Trophoblast cell (in vitro differentiated cells and primary cell): ENCODE measurements around the gene TFF1.

Source experiments
- DNase-seq, 2 donors: peaks; one replicate each; pipeline ENCODE4 v3.0.0-alpha.2; 2016
- H2AFZ ChIP-seq: 2 replicates; pipeline ENCODE4 v1.6.1; 2013; ENCODE audit warnings: low read length, moderate library complexity, mild to moderate bottlenecking; ENCODE audit not compliant: insufficient read depth, poor library complexity
- H2AK5ac ChIP-seq: 2 replicates; pipeline ENCODE4 v1.6.1; 2013; ENCODE audit warnings: mild to moderate bottlenecking, low read length
- H2BK120ac ChIP-seq: 2 replicates; pipeline ENCODE4 v1.6.1; 2013; ENCODE audit warnings: low read length, mild to moderate bottlenecking, moderate library complexity; ENCODE audit not compliant: insufficient read depth, poor library complexity
- H2BK12ac ChIP-seq: 2 replicates; pipeline ENCODE4 v1.6.1; 2013; ENCODE audit warnings: mild to moderate bottlenecking, low read length, moderate library complexity
- H2BK5ac ChIP-seq: 2 replicates; pipeline ENCODE4 v1.6.1; 2013; ENCODE audit warnings: low read length, low read depth, moderate library complexity, mild to moderate bottlenecking; ENCODE audit not compliant: poor library complexity
- H3K14ac ChIP-seq: 2 replicates; pipeline ENCODE4 v1.6.1; 2013; ENCODE audit warnings: mild to moderate bottlenecking, low read length
- H3K18ac ChIP-seq: 2 replicates; pipeline ENCODE4 v1.6.1; 2013; ENCODE audit warnings: mild to moderate bottlenecking, low read length
- H3K23ac ChIP-seq: 2 replicates; pipeline ENCODE4 v1.6.1; 2013; ENCODE audit warnings: low read length
- H3K27ac ChIP-seq: 2 replicates; pipeline ENCODE4 v1.5.1; 2013; ENCODE audit warnings: low read depth, mild to moderate bottlenecking, inconsistent platforms, low read length, moderate library complexity
- H3K27me3 ChIP-seq: 2 replicates; pipeline ENCODE4 v1.6.1; 2013; ENCODE audit warnings: inconsistent platforms, mild to moderate bottlenecking, low read length, moderate library complexity; ENCODE audit not compliant: insufficient read depth
- H3K36me3 ChIP-seq, 2 experiments: 1 replicate in 1 of 2; 2 replicates in 1 of 2; pipeline ENCODE4 v1.6.1; 2013; ENCODE audit warnings: low read length in 2 of 2, mild to moderate bottlenecking in 2 of 2, moderate library complexity in 1 of 2; ENCODE audit not compliant: insufficient read depth in 2 of 2, control insufficient read depth in 1 of 2
- H3K4ac ChIP-seq: 2 replicates; pipeline ENCODE4 v1.6.1; 2013; ENCODE audit warnings: low read depth, mild to moderate bottlenecking, low read length, moderate library complexity
- H3K4me1 ChIP-seq, 2 experiments: 1 replicate in 1 of 2; 2 replicates in 1 of 2; pipeline ENCODE4 v1.6.1; 2013; ENCODE audit warnings: low read length in 2 of 2, mild to moderate bottlenecking in 2 of 2, moderate library complexity in 1 of 2; ENCODE audit not compliant: insufficient read depth in 2 of 2, control insufficient read depth in 1 of 2
- H3K4me2 ChIP-seq: 2 replicates; pipeline ENCODE4 v1.6.1; 2013; ENCODE audit warnings: inconsistent platforms, mild to moderate bottlenecking, low read length, moderate library complexity
- H3K4me3 ChIP-seq: 2 replicates; pipeline ENCODE4 v1.5.1; 2013; ENCODE audit warnings: mild to moderate bottlenecking, low read depth, low read length, inconsistent platforms
- H3K79me1 ChIP-seq: one replicate; pipeline ENCODE4 v1.6.1; 2013; ENCODE audit warnings: low read length
- H3K79me2 ChIP-seq: 2 replicates; pipeline ENCODE4 v1.6.1; 2013; ENCODE audit warnings: low read length, mild to moderate bottlenecking; ENCODE audit not compliant: control insufficient read depth, insufficient read depth, poor library complexity
- H3K9ac ChIP-seq: 2 replicates; pipeline ENCODE4 v1.6.1; 2013; ENCODE audit warnings: mild to moderate bottlenecking, low read length
- H3K9me3 ChIP-seq: 2 replicates; pipeline ENCODE4 v1.6.1; 2013; ENCODE audit warnings: low read depth, mild to moderate bottlenecking, control low read depth, inconsistent platforms, low read length; ENCODE audit not compliant: insufficient read depth
- H4K12ac ChIP-seq: 2 replicates; pipeline ENCODE4 v1.6.1; 2013; ENCODE audit warnings: low read depth, mild to moderate bottlenecking, low read length, moderate library complexity
- H4K8ac ChIP-seq: 2 replicates; pipeline ENCODE4 v1.6.1; 2013; ENCODE audit warnings: low read depth, mild to moderate bottlenecking, low read length, moderate library complexity
- H4K91ac ChIP-seq: one replicate; pipeline ENCODE4 v1.6.1; 2013; ENCODE audit warnings: low read depth, mild to moderate bottlenecking, low read length, moderate library complexity
- WGBS: extraction: QIAGEN DNeasy Blood & Tissue Kit; methylation state at CpG from one replicate; pipeline ENCODE4 v1.1.7; 2013; ENCODE audit warnings: missing lambda C conversion rate; ENCODE audit not compliant: insufficient read length, insufficient coverage; ENCODE audit errors: extremely low coverage; 5-methylcytosine and 5-hydroxymethylcytosine counted together

The TFF1 gene

DNA sequence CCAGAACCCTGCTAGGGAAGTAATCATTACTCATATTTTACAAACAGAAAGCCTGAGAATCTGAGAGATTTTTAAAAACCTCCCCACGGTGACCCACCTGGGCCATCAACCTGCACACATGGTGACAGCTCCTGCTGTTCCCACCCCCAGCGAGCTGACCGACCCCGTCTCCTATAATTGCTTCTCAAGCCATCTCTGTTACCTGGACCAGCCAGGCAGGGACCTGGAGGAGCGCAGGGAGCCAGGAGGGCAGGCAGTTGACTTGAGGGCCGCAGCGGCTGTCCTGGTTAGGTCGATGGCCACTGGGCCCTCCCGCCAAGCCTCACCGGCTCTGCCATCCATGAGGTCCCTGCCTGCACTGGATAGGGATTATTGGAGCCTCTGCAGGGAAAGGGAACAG is 23.2 kb downstream of the TFF1 start:
- Histone ChIP-seq H3K4me1 (no peaks in the 10 kb centered on the region), H3K36me3 (no peaks in the 10 kb centered on the region), H3K14ac (no peak overlapping the region), H3K27ac (no peak overlapping the region), H3K9me3 (no peaks in the 10 kb centered on the region), H2BK12ac (no peak overlapping the region), H3K79me1 (no peaks in the 10 kb centered on the region), H3K18ac (no peak overlapping the region), H3K4me3 (no peak overlapping the region), H2BK5ac (no peak overlapping the region), H4K8ac (no peak overlapping the region), H3K4me2 (no peak overlapping the region), H3K23ac (no peak overlapping the region), H4K12ac (no peak overlapping the region), H3K9ac (no peak overlapping the region), H3K79me2 (no peaks in the 10 kb centered on the region), H3K27me3 (no peaks in the 10 kb centered on the region), H2AFZ (no peak overlapping the region), H2BK120ac (no peak overlapping the region), H4K91ac (no peak overlapping the region), H2AK5ac (no peak overlapping the region), H3K4ac (no peak overlapping the region)
- WGBS, result no CpG with 5 or more reads among the region's 10 CpGs
- no peak for DNase-seq

DNA sequence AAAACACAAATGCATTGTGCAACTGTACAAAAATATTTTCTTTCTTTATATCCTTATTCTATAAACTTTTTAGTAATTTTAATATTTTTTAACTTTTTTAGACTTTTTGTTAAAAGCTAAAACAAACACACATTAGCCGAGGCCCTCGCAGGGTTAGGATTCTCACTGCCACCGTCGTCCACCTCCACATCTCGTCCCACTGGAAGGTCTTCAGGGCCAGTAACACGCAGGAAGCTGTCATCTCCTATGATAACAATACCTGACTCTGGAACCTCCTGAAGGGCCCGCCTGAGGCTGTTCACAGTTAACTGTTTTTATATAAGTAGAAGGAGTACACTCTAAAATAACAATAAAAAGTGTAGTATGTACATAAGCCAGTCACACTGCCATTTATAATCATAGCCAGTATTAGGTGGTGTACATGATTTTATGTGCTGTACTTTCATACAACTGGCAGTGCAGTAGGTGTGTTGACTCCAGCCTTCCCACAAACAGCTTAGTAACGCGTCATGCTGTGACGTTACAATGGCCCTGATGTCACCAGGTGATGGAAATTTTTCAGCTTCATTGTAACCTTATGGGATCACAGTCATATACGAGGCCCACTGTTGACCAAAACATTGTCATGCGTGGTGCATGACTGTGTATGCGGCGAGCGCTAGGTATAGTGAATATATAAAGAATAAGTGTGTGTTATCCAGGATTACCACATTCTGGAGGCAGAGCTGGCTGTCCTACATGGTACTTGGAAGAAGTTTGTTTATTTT is 24.4 kb downstream of the TFF1 start:
- Histone ChIP-seq H4K91ac (no peak overlapping the region), H4K12ac (no peak overlapping the region), H3K27me3 (no peaks in the 10 kb centered on the region), H3K27ac (no peak overlapping the region), H2AK5ac (no peak overlapping the region), H4K8ac (no peak overlapping the region), H2BK12ac (no peak overlapping the region), H2BK120ac (no peak overlapping the region), H3K9ac (no peak overlapping the region), H3K4ac (no peak overlapping the region), H3K23ac (no peak overlapping the region), H3K79me1 (no peaks in the 10 kb centered on the region), H3K4me2 (no peak overlapping the region), H3K9me3 (no peaks in the 10 kb centered on the region), H3K4me1 (no peaks in the 10 kb centered on the region), H3K79me2 (no peaks in the 10 kb centered on the region), H2BK5ac (no peak overlapping the region), H3K4me3 (no peak overlapping the region), H3K14ac (no peak overlapping the region), H3K18ac (no peak overlapping the region), H3K36me3 (no peaks in the 10 kb centered on the region), H2AFZ (no peak overlapping the region)
- DNase-seq, result no peak
- no CpG with 5 or more reads among the region's 15 CpGs for WGBS

DNA sequence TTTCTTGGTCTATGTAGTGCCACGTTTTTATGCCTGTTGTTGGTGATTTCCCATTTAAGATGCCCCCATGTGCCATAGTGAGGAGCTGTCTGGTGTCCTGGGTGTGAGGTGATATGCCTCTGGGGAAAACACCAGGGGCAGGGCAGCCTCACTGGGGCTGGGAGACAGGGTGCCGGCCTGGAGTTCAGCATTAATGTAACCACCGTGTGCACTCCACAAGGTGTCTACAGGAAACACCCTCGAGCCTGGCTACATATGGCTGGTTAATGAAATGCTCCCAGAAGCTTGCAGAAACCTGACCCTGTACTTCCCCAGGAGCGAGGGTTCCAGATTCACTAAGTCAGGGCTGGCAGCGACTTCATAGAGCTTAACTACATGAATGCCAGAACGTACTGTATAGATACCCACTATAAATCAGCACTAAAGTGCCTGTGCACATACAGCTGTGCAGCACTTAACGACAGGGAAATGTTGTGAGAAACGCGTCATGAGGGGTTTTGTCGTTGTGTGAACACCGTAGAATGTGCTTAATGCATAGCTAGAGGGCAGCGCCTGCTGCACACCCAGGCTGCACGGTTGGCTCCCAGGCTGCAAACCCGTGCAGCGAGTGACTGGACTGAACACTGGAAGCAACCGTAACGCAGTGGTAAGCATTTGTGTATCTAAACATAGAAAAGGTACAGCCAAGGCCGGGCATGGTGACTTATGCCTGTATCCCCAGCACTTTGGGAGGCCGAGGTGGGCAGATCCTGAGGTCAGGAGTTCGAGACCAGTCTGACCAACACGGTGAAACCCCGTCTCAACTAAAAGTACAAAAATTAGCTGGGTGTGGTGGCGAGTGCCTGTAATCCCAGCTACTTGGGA is 25.9 kb downstream of the TFF1 start:
- Histone ChIP-seq H3K9me3 (no peaks in the 10 kb centered on the region), H3K36me3 (no peaks in the 10 kb centered on the region), H3K4me1 (peaks cover 0 to 3% of the 10 kb centered on the region in 2 experiments), H3K4me2 (no peak overlapping the region), H4K12ac (no peak overlapping the region), H3K27ac (no peak overlapping the region), H3K23ac (no peak overlapping the region), H4K8ac (no peak overlapping the region), H3K14ac (no peak overlapping the region), H3K79me1 (no peaks in the 10 kb centered on the region), H2AFZ (no peak overlapping the region), H3K4me3 (no peak overlapping the region), H3K4ac (no peak overlapping the region), H2BK5ac (no peak overlapping the region), H3K9ac (no peak overlapping the region), H4K91ac (no peak overlapping the region), H3K18ac (no peak overlapping the region), H3K79me2 (no peaks in the 10 kb centered on the region), H3K27me3 (no peaks in the 10 kb centered on the region), H2BK120ac (no peak overlapping the region), H2AK5ac (no peak overlapping the region), H2BK12ac (no peak overlapping the region)
- no peak for DNase-seq
- no CpG with 5 or more reads among the region's 24 CpGs for WGBS

DNA sequence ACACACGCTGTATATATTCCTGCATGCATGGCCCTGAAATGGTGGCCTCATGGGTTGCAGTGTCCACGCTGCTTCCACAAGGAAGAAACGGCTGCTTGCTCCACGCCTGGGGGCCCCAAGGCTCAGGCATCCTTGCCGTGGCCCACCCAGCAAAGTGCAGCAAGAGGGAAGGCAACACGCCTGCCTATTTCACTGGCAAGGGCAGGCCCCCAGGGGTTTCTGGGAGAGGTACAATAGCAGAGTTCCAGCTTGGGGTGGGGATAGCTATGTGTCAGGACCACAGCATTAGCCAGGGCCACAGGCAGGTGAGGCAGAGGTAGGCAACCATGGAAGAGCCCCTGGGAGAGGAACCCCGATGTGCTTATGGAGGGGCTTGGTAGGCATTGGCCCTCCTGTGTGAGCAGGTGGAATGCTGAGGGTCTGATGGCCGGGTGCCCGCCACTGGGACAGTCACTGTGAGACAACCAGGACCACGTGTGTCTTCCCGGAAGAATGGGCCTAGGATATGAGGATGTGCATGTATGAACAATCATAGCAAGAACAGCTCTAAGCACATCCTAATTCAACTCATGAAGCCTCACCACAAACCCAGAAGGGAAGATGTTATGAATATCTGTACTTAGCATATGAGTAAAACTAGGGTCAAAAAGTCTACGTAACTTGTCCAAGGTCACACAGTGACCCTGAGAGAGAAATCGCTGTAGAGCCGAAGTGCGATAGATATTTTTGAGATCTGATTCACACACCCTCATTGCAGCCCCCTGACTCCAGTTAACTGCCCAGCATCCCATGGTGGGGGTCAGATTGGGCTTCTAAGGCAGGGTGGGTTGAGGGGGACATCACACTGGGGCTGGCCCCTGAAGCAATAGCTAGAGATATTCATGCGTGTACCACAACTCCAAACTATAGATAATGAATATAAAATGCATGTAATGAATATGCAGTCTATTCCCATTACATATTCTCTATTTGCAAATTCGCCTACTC is 27.3 kb downstream of the TFF1 start:
- no CpG with 5 or more reads among the region's 17 CpGs for WGBS
- Histone ChIP-seq H4K8ac (no peak overlapping the region), H3K27ac (no peak overlapping the region), H3K14ac (no peak overlapping the region), H3K27me3 (no peaks in the 10 kb centered on the region), H3K36me3 (no peaks in the 10 kb centered on the region), H3K4me3 (no peak overlapping the region), H3K79me2 (no peaks in the 10 kb centered on the region), H3K4me1 (peaks cover 0 to 3% of the 10 kb centered on the region in 2 experiments), H4K12ac (no peak overlapping the region), H3K9me3 (no peaks in the 10 kb centered on the region), H3K4ac (no peak overlapping the region), H3K9ac (no peak overlapping the region), H2AFZ (no peak overlapping the region), H3K4me2 (no peak overlapping the region), H2BK5ac (no peak overlapping the region), H3K23ac (no peak overlapping the region), H4K91ac (no peak overlapping the region), H2BK120ac (no peak overlapping the region), H3K79me1 (no peaks in the 10 kb centered on the region), H2AK5ac (no peak overlapping the region), H3K18ac (no peak overlapping the region), H2BK12ac (no peak overlapping the region)
- no peak for DNase-seq
